TTC549 (cell line): Measurements from ENCODE around the gene FBLN5.
"Not testable (repeated sequence)": the region's sequence is repeated elsewhere in the genome, so short reads cannot be mapped to it uniquely, and the experiment has no call there.

ENCODE experiments used
- FAIRE-seq: peaks from 2 replicates; lab custom pipeline; 2012; peaks lifted over from hg19 to GRCh38; lab: Jason Lieb, UNC

FBLN5 gene

DNA sequence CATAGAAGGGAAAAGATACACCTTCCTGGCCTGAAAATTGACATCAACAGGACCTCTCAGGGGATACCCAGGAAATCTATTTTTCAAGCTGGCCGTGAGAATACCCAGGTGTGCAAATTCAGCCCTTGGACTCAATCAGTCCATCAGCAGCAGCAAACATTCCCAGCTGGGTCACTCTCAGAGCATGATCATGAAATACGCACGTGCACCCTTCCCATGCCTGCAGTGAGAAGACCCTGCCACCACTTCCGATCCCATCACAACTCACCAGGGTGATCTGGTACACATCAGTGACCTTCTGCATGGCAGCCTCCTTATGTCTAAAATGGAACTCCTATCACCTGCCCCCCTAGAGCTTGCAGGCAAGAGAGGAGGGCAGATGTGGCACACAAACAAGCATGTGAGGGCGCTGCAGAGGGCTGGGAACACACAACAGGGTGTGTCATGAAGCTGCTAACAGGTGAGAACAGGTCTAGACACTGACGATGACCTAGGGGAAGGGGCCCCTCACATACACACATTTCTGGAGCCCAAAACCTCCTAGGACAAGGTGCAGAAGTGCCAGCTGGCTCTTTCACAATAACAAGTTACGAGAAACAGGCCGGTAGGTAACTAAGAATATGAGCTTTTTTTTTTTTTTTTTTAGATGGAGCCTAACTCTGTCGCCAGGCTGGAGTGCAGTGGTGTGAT, 42.4 kb downstream of the FBLN5 start:
- no peak for FAIRE-seq

DNA sequence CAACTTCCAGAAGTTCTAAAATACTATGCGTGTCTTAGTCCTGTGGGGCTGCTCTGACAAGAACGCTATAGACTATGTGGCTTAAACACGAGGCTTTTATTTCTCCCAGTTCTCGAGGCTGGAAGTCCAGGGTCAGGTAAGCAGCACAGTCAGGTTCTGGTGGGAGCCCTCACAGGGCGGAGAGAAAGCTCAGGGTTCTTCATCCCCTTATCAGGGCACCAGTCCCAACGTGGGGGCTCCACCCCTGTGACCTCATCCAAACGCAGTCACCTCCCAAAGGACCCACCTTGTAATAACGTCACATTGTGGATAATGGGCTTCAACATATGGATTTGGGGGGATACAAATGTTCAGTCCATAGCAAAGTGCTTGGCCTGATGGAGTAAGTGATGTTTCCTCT, 43.0 kb downstream of the FBLN5 start:
- FAIRE-seq: no peak

DNA sequence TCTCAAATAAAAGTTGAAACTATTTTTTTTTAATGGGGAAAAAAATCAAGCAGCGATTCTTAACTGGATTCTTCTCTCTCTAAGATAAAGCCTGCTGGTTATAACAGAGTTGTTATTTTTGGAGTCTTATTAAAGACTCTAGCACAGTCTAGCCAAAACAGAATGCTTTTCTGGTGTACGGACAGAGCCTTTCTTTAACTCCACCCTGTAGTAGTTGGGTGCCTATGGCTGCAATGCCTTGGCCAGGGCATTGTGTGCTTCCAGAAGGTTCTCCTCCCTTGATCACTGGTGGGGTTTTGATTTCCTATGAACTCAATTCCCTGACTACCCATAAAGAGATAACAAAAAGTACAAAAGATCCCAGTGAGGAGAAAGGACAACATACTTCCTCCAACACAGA, 44.4 kb downstream of the FBLN5 start:
- FAIRE-seq: no peak

DNA sequence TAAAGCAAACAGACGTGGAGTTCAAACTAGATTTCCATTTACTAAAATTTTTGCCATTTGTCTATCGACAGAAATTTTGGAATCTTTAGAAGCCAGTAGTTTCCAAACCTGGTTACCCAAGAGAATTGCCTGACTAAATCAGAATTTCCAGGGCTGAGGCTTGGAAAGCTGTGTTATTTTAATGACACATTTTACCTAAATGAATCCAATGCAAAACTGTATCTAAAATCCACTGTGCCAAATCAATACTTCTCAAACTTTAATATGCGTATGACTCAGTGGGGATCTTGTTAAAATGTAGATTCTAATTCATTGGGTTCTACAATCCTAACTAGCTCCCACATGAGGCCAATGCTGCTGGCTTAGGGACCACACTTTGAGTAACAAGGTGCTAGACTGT, 45.2 kb downstream of the FBLN5 start:
- FAIRE-seq: no peak

DNA sequence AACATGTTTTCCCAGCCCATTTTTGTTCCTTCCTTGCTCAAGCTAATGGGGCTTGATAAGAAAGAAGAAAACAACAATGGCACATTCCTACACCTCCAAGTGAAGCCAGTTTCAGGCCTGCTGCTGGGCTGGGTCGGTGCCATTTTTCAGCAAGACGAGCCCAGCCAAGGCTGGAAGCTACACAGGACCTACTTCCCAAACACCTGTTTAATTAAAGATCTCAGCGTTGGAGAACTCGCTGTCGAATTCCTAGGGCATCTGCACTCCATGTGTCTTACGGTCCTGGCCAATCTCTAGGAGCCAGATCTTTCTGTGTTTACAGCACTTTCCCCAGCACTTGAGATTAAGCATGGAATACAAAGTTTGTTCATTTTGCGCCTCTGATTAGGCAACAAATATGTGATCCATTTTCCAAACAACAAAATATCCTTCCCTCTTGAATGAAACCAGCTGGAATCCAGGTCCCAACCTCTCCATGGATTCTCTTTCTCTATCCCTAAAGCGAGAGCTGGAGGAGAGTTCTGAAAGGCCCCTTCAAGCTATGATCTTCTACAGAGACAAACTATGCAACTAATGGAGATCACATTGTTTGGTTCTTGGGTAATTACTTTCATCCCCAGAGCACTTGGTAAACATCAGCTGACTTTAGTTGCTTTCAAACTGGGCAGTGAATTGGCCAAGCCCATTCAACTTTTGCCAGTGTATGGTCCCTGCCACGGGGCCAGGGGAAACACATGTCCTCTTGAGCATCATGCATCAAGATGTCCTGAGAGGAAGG, 45.9 kb downstream of the FBLN5 start:
- no peak for FAIRE-seq

DNA sequence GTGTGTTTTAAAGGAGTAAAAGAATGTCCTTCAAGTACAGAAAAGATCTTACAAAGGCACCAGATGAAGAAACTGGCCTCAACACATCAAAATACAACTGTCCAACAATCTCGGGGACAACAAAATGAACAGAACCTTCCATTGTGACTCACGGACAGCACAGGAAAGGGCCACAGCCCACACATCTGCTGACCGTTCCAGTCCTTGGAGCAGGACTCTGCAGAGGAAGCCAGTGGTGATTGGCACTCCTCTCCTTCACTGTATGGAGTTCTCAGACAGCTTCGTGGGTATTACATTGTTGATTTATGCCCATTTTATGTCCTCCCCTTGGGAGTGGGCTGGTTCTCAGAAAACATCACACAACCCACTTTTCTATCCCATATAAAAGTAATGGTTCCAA, 47.7 kb downstream of the FBLN5 start:
- no peak for FAIRE-seq

DNA sequence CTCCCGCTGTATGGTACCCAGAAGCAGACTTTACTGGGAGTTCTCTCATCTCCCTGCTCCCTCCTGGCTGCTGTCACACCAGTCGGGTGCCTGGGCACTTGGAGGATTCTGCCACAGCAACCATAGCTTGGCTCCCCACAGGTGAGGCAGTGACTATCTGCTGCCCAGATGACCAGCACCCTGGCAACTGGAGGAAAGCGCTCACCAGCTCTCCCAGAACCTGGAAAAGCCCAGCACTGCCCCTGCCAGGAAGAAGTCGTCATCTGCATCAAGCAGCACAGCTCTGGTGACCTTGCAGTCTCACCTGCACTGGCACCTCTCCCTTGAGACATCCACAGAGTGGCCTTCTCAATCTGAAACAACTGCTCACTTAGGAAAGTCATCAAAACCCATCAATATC, 48.3 kb downstream of the FBLN5 start:
- FAIRE-seq: no peak

DNA sequence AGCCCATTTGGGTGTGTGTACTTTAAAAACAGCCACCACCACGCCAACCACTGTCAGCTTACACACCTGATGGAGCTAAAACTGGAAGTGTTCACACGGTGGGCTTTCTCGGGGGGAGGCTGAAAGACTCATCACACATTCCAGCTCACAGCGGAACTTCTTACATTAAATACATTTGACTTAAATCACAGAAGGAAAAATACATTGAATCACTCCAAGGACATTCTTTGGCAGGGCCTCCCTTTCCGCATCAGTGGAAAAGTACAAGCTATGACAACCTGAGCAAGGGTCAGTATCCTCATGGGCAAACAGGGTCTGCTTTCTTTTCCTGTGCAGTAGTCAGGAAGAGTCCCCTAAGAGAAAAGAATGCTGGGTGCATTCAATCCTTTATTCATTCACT, 49.1 kb downstream of the FBLN5 start:
- FAIRE-seq: no peak

DNA sequence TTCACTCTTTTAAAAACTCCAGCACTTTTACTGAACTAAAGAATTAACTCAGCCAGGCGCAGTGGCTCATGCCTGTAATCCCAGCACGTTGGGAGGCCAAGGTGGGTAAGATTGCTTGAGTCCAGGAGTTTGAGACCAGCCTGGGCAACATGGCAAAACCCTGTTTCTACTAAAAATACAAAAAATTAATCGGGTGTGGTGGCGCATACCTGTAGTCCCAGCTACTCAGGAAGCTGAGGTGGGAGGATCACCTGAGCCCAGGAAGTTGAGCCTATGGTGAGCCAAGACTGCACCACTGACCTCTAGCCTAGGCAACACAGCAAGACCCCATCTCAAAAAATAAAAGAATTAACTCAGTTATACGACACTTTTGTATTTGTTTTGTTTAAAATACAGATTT, 49.8 kb downstream of the FBLN5 start:
- not testable (repeated sequence) for FAIRE-seq

DNA sequence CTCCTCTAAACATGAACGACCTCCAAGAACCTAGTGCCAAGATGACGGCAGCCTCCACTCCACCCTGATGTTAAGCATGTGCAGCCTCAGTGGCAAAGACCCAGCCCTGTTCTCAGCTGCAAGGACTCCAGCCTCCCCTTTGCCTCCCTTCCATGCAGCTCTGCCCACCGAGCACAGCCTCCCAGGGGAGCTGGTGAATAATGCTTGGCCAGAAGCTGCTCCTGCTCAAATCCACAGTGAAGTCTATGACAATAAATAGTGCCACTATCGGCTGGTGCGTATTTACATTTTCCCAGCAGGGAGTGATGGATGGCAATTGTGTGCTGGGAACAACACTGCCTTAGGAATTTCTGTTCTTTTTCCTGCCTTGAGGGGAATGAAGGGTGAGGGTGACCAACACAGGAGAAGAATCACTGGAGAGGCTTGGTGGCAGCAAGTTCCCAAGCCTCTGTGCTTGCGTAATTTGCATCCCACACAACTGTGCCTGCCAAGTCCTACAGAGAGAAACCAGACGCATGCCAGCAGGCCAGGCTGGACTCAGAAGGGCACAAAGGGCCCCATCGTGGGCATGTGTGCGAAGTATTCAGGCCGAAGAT, 50.3 kb downstream of the FBLN5 start:
- no peak for FAIRE-seq

DNA sequence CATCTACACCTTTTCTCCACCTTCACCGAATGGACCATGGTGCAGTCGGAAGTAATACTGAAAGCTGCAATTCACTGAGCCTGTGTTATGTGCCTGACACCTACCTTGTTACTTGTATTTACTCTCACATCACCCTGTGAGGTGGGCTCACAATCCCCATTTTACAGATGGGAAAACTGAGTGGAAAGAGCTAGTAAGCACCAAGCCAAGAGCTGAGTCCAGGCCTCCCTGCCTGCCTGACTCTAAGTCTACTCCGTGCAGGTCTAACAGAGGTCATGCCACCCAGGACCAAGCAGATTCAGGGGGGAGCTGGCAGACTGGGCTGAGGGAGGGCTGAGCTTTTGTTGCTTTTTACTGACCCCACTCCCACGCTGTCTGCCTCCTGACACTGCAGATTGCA, 51.1 kb downstream of the FBLN5 start:
- no peak for FAIRE-seq

DNA sequence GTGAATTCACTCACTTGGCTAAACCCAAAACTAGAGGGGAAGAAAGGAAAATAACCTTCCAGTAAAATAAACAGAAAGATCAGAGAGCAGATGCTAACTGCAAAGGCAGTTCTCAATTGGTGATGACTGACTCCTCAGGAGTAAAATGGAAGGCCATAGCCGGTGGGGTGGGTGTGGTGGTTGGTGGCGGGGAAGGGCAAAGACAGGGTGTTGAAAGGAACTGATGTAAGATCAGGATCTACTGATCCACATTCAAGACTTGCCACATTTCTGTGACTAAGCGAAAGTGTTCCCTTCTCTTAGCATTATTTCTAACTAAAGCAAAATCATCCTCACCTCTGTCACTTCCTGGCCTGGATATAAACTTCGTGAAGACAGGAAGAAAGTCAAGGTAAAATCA, 53.8 kb downstream of the FBLN5 start:
- no peak for FAIRE-seq

DNA sequence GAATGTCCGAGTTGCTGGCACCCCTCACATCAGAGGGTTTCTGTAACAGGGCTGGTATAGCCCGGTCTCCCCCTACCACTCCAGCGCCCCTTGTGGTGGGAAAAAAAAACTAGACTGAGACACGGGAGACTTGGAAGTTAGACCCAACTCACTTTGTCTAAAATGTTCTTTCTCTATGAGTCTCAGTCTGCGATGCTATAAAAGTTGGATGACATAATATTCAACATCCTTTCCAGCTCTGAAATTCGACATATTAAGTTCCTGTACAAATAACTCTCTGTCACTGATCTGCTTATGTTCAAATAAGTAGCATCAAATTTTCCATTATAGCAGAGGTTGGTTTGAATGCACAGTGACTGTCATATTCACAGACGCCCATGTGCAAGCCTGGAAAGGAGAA, 54.5 kb downstream of the FBLN5 start:
- FAIRE-seq: no peak

DNA sequence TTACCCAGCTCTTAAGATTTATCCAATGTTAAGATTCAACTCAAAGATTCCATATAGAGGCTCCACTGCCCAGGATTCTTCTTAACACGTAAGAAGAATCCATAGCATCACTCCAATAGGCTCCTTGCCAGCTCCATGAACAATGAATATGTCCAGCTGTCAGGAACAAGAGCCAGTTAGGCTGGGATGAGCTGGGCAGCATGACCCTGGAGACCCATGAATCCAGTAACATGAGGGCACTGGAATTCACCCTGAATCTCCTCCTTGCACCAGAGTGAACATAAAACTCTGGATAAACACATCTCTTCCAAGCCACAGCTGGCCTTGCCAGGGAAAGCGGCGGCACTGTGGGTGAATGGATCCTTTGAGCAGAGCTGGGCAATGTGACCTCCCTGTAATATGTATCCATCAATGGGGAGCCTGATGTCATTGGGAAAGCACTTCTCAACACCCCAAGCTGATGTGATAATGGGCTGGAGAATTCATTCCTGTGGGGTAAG, 55.7 kb downstream of the FBLN5 start:
- no peak for FAIRE-seq

DNA sequence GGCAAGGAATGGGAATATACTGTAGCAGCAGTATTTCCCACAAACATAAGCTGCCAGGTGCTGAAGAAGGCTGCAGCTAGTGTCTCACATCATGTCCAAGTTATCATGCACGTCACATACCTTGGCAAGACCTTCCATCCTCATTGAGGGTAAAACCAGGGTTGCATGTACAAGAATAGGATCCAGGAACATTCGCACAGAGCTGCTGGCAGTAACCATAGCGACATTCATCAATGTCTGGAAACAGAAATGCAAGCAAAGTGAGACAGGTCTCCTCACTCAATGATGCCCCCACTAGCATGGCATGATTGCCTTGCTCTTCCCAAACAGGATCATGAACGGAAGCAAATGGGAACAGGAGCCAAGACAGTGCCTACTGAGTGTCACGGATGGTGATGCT, 56.4 kb downstream of the FBLN5 start:
- no peak for FAIRE-seq

DNA sequence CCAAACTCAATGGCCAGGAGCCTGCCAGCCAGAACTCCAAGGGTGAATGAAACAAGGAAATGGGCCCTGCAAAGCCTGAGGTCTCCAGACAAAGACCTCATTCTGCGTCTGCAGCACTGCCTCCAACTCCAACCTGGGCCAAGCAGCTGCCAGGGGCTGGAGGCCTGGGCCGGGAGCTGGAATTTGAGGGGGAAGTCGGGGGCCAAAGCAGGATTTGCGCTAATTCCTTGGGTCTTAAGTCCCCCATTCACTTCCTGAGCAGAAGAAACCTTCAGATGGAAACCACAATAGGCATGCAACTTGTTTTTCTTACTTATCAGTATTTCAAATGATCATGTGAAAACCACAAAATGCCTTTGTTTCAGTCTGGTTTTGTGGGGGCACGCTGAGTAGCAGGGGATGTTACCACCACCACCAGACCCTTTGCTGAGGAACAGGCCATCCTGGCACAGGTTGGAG, 57.2 kb downstream of the FBLN5 start:
- FAIRE-seq: no peak

DNA sequence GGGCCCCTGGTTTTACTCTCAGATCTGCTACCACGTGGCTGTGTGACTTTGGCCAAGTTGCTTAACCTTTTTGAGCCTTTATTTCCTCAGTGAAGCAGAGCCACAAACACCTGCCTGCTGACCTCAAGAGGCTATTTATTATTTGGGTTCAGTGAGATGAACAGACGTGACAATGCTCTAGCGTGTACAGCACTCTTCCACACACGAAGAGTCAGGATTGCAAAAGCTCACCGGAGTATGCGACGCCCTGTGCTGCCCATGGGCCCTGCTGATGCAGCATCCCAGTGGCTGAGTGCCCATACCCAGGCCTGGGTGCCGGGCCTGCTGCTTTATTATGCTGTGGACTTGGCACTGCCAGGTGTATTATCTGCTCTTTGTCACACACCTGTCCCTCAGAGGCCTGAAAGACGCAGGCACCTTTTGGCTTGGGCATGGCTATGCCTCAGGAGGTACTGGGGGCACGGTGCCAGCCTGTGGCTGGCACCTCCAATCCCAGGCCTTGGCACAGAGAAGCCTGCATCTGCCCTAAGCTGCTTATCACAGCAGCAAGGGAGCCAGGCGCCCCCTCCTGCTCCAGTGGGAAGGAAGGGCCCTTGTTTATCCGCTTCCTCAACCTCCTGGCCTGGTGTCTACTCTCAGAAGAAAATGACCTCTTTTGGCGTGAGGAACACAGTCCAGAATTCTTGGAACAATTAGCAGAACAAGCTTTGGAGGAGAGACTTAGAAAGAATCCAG, 57.9 kb downstream of the FBLN5 start:
- FAIRE-seq: no peak

DNA sequence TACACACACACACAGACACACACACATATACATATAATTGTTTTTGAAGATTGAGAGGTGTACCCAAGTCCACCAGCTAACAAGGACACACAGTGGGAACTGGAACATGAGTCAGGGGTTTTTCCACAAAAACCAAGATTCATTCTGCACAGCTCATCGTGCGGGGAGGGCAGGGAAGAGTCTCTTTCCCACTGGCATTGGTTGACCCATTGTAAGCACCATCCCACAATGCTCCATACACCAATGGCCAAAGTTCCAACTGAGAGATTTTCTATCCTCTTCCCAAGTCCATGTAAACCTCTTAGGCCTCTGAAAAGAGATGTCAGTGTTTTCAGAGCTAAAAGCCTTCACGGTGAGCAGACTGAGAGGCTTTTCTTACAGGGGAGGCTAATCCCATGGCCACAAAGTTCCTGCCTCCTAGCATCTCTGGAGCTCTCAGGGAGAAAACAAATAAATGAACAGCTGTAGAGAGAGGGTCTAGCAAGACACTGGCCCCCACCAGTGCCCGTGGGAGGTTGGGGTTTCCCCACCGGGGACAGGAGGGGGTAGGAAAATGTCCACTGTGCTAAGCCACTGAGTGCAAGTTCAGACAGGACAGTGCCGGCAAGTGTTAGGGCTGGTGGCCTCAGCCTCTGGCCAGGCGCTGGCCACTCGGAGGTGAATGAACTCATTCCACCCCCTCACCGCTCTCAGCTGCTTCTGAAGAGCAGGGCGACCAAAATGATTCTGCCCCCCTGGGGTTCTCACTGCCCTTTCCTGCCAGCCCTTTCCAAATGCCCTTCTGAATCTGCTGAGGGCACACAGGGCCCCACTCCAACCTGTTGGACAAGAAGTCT, 58.6 kb downstream of the FBLN5 start:
- FAIRE-seq: no peak

DNA sequence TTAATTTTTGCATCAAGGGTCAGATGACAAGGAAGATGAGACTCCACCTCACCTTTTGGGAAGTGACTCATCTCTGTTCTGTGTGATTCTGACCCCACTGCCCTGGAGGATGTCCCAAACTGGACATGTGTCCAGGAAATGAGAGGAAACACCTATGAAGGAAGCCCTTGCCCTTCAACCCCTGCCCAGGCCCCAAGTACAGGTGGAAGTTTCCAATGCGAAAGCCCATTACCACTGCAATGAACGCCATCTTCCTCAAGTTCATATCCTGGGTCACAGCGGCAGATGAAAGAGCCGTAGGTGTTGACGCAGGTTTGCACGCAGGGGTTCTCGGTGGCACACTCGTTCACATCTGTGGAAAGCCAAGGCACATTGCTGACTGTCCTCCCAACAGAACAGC, 60.5 kb downstream of the FBLN5 start:
- no peak for FAIRE-seq

DNA sequence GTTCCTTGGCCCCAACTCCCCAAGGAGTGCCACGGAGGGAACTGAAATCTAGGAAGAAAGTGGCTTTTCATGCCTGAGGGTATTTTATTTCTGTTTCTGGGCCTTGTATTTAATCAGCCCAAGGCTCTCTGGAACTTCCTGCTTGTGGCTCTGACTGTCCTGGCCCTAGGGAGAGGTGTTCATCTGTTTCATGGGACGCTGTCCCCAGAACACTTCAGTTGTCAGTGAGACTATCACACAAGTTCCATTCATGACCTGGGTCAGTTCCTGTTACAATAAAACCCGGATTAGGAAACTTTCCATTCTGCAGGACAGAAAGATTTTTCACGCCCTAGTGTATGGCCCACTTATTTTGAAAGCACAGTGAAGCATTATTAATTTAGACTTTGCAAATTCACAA, 61.7 kb downstream of the FBLN5 start:
- FAIRE-seq: no peak

DNA sequence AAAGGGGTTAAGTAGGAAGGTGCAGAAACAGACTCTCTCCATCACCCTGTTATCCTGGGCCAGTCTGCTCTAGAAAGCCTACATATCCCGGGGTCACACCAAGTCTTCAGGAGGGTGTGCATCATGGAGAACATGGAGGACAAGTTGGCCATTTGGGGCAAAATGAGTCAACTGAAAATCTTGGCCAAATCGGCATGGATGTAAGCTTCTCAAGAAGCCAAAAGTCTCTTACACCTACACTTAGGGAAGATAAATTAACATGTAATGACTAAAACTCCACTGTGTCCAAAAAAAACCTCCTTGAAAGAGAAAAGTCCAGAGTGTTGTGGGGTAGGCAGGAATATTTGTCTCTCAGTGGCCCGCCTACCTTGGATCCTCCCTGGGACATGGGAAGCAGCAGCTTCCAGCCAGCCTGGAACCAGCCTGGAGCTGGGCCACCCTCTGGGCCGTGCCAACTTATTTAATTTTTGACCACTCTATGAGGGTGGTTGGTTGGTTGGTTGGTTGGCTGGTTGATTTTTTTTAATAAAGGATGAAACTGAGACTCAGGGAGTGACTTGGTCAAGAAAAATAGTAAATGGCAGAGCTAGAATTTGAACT, 62.3 kb downstream of the FBLN5 start:
- FAIRE-seq: no peak
